Fibroblast of mammary gland (primary cell): Measurements from ENCODE around the gene TMEM258.
A peak's percentile ranks its signal among the peaks of the same experiment; 100 is the strongest.

Experiments used
- DNase-seq: peaks from one replicate; pipeline ENCODE4 v3.0.0-alpha.2; 2010; ENCODE audit warnings: low read depth
- H3K4me3 ChIP-seq: 2 replicates; pipeline ENCODE4 v1.5.1; 2011; ENCODE audit warnings: low read depth, mild to moderate bottlenecking, low read length, moderate library complexity; ENCODE audit not compliant: control insufficient read depth
- TF ChIP-seq, protein P1 (sequence below): conservative IDR thresholded peaks from 2 replicates; pipeline ENCODE4 v1.5.1; 2011; ENCODE audit warnings: low read depth, low read length, inconsistent platforms; ENCODE audit not compliant: control insufficient read depth, insufficient read depth

Gene TMEM258

DNA sequence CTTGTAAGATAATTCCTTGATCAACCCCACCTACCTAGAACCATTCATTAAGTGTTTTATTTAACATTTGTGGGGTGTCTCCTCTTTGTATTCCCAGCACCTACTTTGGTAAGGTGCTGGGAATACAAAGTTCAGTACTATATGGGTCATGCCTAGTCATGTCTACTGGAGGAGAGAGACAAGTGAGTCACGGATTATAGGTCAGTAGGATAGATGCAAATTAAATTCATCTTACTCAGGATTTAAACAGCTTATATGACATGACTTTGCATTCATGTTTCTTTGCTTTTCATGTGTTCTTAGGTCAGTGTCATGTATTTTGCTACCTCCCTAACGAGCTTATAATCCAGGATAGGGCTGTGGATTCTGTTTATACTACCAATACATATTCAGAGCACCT lies 27.8 kb upstream of the TMEM258 start:
- TF ChIP-seq, protein P1, sequence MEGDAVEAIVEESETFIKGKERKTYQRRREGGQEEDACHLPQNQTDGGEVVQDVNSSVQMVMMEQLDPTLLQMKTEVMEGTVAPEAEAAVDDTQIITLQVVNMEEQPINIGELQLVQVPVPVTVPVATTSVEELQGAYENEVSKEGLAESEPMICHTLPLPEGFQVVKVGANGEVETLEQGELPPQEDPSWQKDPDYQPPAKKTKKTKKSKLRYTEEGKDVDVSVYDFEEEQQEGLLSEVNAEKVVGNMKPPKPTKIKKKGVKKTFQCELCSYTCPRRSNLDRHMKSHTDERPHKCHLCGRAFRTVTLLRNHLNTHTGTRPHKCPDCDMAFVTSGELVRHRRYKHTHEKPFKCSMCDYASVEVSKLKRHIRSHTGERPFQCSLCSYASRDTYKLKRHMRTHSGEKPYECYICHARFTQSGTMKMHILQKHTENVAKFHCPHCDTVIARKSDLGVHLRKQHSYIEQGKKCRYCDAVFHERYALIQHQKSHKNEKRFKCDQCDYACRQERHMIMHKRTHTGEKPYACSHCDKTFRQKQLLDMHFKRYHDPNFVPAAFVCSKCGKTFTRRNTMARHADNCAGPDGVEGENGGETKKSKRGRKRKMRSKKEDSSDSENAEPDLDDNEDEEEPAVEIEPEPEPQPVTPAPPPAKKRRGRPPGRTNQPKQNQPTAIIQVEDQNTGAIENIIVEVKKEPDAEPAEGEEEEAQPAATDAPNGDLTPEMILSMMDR: no peak
- peak; percentile 85 for DNase-seq
- no peak overlapping the region for H3K4me3 ChIP-seq

DNA sequence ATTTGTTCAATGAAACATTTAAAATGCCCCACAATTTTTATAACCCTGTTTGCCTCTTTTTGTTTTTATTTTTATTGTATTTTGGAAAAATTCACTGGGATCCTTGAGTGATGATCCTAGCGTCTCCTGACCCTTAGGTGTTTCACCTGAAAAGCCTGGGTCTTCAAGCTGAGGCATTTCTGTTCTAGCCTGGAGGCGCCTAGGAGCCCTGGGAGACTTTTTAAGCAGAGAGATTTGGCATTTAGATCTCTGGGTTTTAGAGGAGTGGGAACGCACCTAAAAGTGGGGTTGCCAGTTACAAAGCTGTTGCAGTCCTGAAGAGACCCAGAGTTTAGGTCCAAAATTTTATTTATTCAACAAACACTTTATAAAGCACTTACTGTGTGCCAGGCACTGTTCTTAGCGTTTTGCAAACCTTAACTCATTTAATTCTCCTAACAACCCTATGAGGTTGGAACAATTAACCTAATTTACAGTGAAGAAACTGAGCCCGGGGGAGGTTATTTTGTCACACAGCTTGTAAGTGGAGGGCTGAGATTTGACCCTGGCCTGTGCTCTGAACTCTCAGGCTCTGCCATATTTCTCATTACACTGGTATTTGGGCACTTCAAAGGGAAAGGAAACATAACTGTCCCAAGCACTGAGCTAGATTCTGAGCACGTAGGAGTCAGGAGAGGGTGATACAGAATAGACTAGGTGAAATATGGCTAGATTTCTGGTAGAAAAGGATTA lies 25.2 kb upstream of the TMEM258 start:
- TF ChIP-seq, protein P1: no peak
- DNase-seq: no peak
- H3K4me3 ChIP-seq: peak overlapping the region; percentile 83

DNA sequence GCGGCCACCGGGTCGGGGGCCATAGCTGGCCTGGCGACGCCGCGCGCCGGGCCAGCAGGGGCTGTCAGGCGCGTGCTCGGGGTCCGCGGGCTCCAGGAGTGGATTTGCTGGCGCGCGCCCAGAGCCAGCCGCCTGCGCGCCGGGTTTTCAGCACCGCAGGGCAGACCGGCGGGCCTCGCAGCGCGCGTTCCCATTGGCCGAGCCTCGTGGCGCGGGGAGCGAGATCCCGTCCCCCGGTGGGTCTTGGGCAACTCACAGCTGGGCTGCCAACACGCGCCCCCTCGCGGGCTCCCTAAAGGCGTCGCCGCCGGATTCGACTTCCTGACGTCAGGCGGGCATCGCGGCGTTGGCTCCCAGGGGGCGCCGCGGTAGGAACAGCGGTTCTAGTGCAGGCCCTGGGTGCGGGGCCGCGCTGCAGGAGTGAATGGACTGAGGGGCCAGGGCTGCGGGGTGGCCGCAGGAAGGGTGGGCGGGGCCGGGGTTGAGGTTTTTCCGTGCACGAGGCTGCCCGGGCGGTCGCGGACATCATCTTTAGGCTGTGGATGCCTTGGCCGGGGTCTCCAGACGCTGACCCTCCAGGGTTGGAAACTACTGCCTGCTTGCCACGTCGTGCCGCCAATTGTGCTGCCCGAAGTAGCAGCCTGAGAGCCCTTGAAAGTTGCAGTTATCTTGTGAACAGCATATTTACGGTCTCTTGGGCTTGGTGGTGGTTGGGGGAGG lies 24.5 kb upstream of the TMEM258 start, which contains the start of gene FADS1:
FADS1 (minus strand) TSS at position 268 of the 720 bp plus-strand sequence; CDS start at position 194, 74 bp downstream.
- TF ChIP-seq, protein P1: no peak
- peak within 1 kb of the TSS; percentile 83 for H3K4me3 ChIP-seq
- peak; percentile 92 for DNase-seq

DNA sequence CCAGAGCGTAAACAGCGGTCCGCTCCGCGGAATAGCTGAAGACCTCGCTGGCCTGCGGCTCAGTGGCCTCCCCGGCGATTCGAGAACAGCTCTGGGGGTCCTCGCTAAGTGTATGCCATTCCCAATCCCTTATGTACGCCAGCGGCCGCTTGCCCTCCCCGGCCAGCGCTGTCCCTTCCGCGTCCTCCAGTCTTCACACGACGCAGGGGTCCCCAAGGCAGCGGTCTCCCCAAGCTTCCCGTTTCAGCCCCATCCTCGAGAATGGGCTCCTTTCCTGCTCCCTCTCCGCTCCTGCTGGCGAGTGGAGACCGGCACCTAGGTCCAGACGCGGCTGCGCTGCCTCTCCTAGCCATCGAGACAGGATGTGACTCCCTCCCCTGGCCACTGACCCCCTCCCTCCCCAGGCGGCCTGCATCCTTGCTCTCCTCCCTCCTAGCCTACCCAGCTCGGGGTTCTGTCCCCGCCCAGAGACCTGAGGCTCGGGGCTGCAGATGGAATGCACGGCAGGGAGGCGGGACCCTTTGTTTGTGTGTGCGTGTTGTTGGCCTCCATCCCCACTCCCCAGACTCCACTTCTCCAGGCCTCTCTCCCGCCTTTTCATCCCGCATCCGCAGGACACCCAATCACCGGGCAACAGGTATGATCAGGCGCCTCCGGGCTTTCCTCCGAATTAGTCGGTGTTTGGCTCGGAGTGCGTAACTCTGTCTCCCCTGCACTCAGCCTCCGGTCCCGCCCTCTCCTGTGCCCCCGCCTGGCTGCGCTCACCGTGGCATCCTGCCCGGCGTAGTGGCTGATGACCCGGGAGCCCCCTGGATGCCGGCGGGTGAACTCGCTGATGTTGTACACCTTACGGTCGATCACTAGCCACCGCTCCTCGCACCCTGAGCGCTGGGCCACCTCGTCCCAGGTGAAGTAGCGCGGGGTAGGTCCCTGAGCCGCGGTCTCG lies 23.7 kb upstream of the TMEM258 start:
- H3K4me3 ChIP-seq: peak overlapping the region; percentile 83
- DNase-seq: peak; percentile 73
- TF ChIP-seq, protein P1: no peak

DNA sequence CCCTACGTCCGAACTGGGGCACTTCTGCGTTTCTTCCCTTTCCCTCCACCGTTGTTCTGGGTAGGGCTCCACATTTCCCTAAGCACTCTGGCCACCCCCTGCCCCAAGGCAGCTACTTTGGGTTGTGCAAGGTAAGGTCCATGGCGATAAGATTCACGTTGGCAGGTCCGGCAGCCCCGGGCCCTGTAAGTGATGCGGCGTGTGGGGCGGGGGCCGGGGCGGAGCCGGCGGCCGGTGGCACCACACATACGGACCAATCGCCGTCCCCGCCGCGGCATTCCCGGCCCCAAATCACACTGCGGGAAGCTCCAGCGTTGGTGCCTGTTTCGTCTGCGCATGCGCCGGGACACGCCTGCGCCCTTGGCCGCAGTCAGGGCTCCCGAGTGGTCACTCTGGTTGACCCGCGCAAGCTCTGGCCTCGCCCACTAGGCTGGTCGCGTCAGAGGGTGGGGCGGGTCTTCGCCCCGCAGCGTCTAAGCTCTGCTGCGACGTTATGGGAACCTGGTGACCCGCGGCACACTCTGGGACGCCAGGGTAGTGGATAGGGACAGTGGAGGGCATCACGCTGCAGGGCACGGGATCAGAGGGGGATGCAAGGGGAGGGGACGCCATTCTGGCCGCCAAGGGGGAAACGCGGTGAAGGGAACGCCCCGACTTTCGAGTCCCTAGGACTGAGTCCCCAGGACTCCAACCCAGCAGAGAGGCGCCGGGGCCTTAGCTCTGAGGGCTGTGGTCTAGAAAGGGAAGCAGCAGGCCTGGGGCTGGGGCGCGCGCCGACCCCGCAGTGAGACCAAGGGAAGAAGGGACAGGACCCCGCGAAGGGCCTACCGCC lies 22.8 kb upstream of the TMEM258 start:
- TF ChIP-seq, protein P1: no peak
- peak overlapping the region; percentile 83 for H3K4me3 ChIP-seq
- peak; percentile 97 for DNase-seq
